HepG2 (cell line): Measurements from ENCODE around the gene HBD. TPM values are rescaled to one million over a fixed set of nuclear protein-coding genes. Genes with fewer than 3 reads are reported as not detected.

Source experiments
- ATAC-seq: fragments of 200-7000 bp; cut with Tn5 transposase; 3 replicates; pipeline ENCODE4 v1.9.1; 2020; ENCODE audit warnings: mild to moderate bottlenecking, moderate library complexity
- BruUV-seq: library from RNA; stranded (reverse); fragments of 400-500 nt; replicated peaks from 2 replicates; lab custom pipeline; 2021; lab: Mats Ljungman, UMichigan
- CTCF ChIA-PET: fragments of 300-600 bp; formaldehyde crosslinking; extraction: SDS; loops from one replicate; lab custom pipeline; 2021; ENCODE audit warnings: low total read pairs, inconsistent platforms, low intra/inter-chr PET ratio; lab: Yijun Ruan, JAX
- POLR2A ChIA-PET: fragments of 350-600 bp; sonication (Branson Sonifier 250); formaldehyde crosslinking; loops from one replicate; lab custom pipeline; 2020; ENCODE audit warnings: antibody characterized with exemption, inconsistent platforms; lab: Yijun Ruan, JAX
- DNase-seq: peaks from one replicate; pipeline ENCODE4 v3.0.0-alpha.2; 2015; ENCODE audit warnings: low spot score
- FAIRE-seq: peaks from 3 replicates; lab custom pipeline; 2011; peaks lifted over from hg19 to GRCh38; lab: Jason Lieb, UNC
- H2AFZ ChIP-seq: one replicate; pipeline ENCODE4 v1.6.1; 2011; ENCODE audit warnings: low read length, inconsistent platforms
- H3K27ac ChIP-seq: fragments of 300-600 bp; 3 replicates; pipeline ENCODE4 v1.8.0; 2011; ENCODE audit warnings: mixed run types, mild to moderate bottlenecking, mixed read lengths, low read length, inconsistent platforms; ENCODE audit not compliant: insufficient read depth; ENCODE audit errors: extremely low read length
- H3K27me3 ChIP-seq, 2 experiments: fragments of 200-600 bp in 1 of 2; 2 replicates in 1 of 2; 3 replicates in 1 of 2; pipeline versions ENCODE4 v1.6.0 to v1.8.0; 2011; ENCODE audit warnings: low read length in 2 of 2, mild to moderate bottlenecking in 2 of 2, moderate library complexity in 2 of 2, inconsistent platforms in 1 of 2; ENCODE audit not compliant: insufficient read depth in 2 of 2, control insufficient read depth in 1 of 2
- H3K36me3 ChIP-seq, 2 experiments: fragments of 200-600 bp in 1 of 2; replicated peaks in 1 of 2; 2 replicates in 1 of 2; 3 replicates in 1 of 2; pipeline versions ENCODE4 v1.5.1 to v1.8.0; 2011; ENCODE audit warnings: low read length in 2 of 2, inconsistent platforms in 1 of 2; ENCODE audit not compliant: insufficient read depth in 2 of 2, control insufficient read depth in 1 of 2
- H3K4me1 ChIP-seq: 2 replicates; pipeline ENCODE4 v1.5.1; 2012; ENCODE audit warnings: low read length, inconsistent platforms; ENCODE audit not compliant: insufficient read depth
- H3K4me2 ChIP-seq: 2 replicates; pipeline ENCODE4 v1.6.0; 2011; ENCODE audit warnings: low read depth, low read length, inconsistent platforms
- H3K4me3 ChIP-seq, 3 experiments: fragments of 200-600 bp in 1 of 3; sonication (generic), shearing (Covaris generic) in 1 of 3; replicated peaks in 1 of 3; 2 replicates each; pipeline ENCODE4 v1.5.1; 2011 to 2016; ENCODE audit warnings: low read length in 3 of 3, inconsistent platforms in 2 of 3, low read depth in 2 of 3, mild to moderate bottlenecking in 2 of 3, control low read depth in 1 of 3, mixed read lengths in 1 of 3; ENCODE audit not compliant: insufficient read depth in 1 of 3
- H3K79me2 ChIP-seq: one replicate; pipeline ENCODE4 v1.6.1; 2011; ENCODE audit warnings: low read length, inconsistent platforms; ENCODE audit not compliant: insufficient read depth
- H3K9ac ChIP-seq: 2 replicates; pipeline ENCODE4 v1.6.0; 2011; ENCODE audit warnings: mild to moderate bottlenecking, low read depth, low read length, inconsistent platforms; ENCODE audit not compliant: insufficient read depth
- H3K9me3 ChIP-seq: 2 replicates; pipeline ENCODE4 v1.5.1; 2012; ENCODE audit warnings: mild to moderate bottlenecking, low read length
- H4K20me1 ChIP-seq: 2 replicates; pipeline ENCODE4 v1.6.0; 2011; ENCODE audit warnings: inconsistent platforms, mild to moderate bottlenecking, low read length, moderate library complexity; ENCODE audit not compliant: insufficient read depth
- ARHGAP35 ChIP-seq: sonication (generic); formaldehyde crosslinking; IDR thresholded peaks from 2 replicates; pipeline ENCODE4 v1.9.0; 2022; ENCODE audit warnings: mild to moderate bottlenecking, inconsistent platforms, moderate library complexity, missing genetic modification reagents, borderline replicate concordance
- CEBPG ChIP-seq: IDR thresholded peaks from 2 replicates; pipeline ENCODE4 v1.6.1; 2016
- ZKSCAN5 ChIP-seq: sonication (generic); formaldehyde crosslinking; IDR thresholded peaks from 2 replicates; pipeline ENCODE4 v1.5.1; 2020; ENCODE audit warnings: mild to moderate bottlenecking, missing genetic modification reagents
- ZNF720 ChIP-seq: sonication (generic); formaldehyde crosslinking; IDR thresholded peaks from 2 replicates; pipeline ENCODE4 v1.4.0; 2020; ENCODE audit warnings: missing genetic modification reagents
- ZNF883 ChIP-seq: sonication (generic); formaldehyde crosslinking; IDR thresholded peaks from 2 replicates; pipeline ENCODE4 v1.5.1; 2020; ENCODE audit warnings: mild to moderate bottlenecking, missing genetic modification reagents; ENCODE audit errors: not compliant biosample characterization
- WGBS: methylation state at CpG from one replicate; pipeline ENCODE4 v1.1.6; 2017; ENCODE audit warnings: low lambda C conversion rate; 5-methylcytosine and 5-hydroxymethylcytosine counted together
- in situ Hi-C: cut with HindIII; loops from 2 replicates; pipeline ENCODE4 v1.10.0; 2017; ENCODE audit warnings: low pct_unique_long_range_greater_than_20kb; ENCODE audit not compliant: extremely low pct_ligation_motif_present
- intact Hi-C: fragments of 100-400 bp; cut with micrococcal nuclease; formaldehyde crosslinking; loops from one replicate; pipeline ENCODE4 v1.10.0; 2022; ENCODE audit not compliant: unreplicated experiment
- polyA plus RNA-seq, 8 experiments: library from polyadenylated mRNA; depleted of rRNA in 3 of 8; stranded (reverse) in 7 of 8; unstranded in 1 of 8; fragments of >200 nt; fragmentation: Illumina TruSeq in 4 of 8; extraction: Trizol in 4 of 8; gene quantifications; 2 replicates each; pipeline versions ENCODE4 v1.2.1 to v1.2.3, GENCODE V29; 2011 to 2016; ENCODE audit warnings: low read depth in 4 of 8, missing spikeins in 1 of 8, mixed read lengths in 1 of 8; ENCODE audit not compliant: insufficient read depth in 1 of 8
- total RNA-seq, 5 experiments: library from RNA; depleted of rRNA; stranded (reverse); fragments of >200 nt; fragmentation: Illumina TruSeq; extraction: Trizol; gene quantifications; 2 replicates each; pipeline ENCODE4 v1.2.3, GENCODE V29; 2016; ENCODE audit warnings: low read depth in 1 of 5
- TF ChIP-seq, protein P1 (sequence below): sonication (generic); formaldehyde crosslinking; IDR thresholded peaks from 2 replicates; pipeline ENCODE4 v1.4.0; 2020; ENCODE audit warnings: missing genetic modification reagents
- TF ChIP-seq, protein P2 (sequence below): sonication (generic); IDR thresholded peaks from 2 replicates; pipeline ENCODE4 v1.6.1; 2016; ENCODE audit warnings: low read depth, borderline replicate concordance
- TF ChIP-seq, protein P3 (sequence below): sonication (generic); formaldehyde crosslinking; IDR thresholded peaks from 2 replicates; pipeline ENCODE4 v1.9.0; 2021; ENCODE audit warnings: mild to moderate bottlenecking, missing genetic modification reagents

The HBD gene
- total and polyA plus RNA-seq, 2 of the 13 experiments (the other 11 are each of a cell fraction or from before 2014, with no cell fraction given) = not detected

DNA sequence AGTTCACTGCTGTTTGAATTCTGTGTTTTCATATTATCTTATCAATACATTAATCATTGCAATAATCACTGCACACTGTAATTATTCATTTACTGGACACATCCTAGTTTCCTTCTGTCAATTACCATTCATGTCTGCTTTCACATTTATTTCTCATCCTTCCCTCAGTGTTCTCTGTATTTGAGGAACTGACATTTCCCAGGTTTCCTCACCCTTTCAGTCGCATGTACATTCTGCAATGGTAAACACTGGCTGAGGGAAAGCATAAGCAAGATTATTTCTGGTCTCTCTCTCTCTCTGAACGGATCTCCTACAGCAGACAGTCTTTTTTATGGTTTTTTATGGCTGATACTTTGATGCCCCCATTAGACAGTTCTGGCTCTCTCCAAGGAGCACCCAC lies 4.2 kb upstream of the HBD start:
- H3K4me1 ChIP-seq = no peaks in the 10 kb centered on the region
- H3K9me3 ChIP-seq = no peaks in the 10 kb centered on the region
- WGBS = 2% methylated on average over 2 of the region's 2 CpGs
- no peak overlapping the region for H3K4me2 ChIP-seq
- no TSS peak for BruUV-seq
- FAIRE-seq = no peak
- in situ Hi-C loops = no loop called here
- H4K20me1 ChIP-seq = no peaks in the 10 kb centered on the region; the same call in 1 of the 2 replicates
- no peaks in the 10 kb centered on the region for H3K79me2 ChIP-seq
- TF ChIP-seq, protein P1, sequence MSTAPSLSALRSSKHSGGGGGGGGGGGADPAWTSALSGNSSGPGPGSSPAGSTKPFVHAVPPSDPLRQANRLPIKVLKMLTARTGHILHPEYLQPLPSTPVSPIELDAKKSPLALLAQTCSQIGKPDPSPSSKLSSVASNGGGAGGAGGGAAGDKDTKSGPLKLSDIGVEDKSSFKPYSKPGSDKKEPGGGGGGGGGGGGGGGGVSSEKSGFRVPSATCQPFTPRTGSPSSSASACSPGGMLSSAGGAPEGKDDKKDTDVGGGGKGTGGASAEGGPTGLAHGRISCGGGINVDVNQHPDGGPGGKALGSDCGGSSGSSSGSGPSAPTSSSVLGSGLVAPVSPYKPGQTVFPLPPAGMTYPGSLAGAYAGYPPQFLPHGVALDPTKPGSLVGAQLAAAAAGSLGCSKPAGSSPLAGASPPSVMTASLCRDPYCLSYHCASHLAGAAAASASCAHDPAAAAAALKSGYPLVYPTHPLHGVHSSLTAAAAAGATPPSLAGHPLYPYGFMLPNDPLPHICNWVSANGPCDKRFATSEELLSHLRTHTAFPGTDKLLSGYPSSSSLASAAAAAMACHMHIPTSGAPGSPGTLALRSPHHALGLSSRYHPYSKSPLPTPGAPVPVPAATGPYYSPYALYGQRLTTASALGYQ (CRISPR knock-in tag) = no peak
- no peak for TF ChIP-seq ZNF883 (CRISPR knock-in tag)
- TF ChIP-seq, protein P2, sequence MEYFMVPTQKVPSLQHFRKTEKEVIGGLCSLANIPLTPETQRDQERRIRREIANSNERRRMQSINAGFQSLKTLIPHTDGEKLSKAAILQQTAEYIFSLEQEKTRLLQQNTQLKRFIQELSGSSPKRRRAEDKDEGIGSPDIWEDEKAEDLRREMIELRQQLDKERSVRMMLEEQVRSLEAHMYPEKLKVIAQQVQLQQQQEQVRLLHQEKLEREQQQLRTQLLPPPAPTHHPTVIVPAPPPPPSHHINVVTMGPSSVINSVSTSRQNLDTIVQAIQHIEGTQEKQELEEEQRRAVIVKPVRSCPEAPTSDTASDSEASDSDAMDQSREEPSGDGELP = no peak
- TF ChIP-seq ZKSCAN5 (CRISPR knock-in tag) = no peak
- no peak for TF ChIP-seq CEBPG (CRISPR knock-in tag)
- TF ChIP-seq, all 625 proteins: peak for 0
- POLR2A ChIA-PET = no interaction called here
- CTCF ChIA-PET = no interaction called here
- intact Hi-C loops = no loop called here
- ATAC-seq = no peak
- DNase-seq = no peak
- no peak overlapping the region for H2AFZ ChIP-seq
- no peak overlapping the region for H3K9ac ChIP-seq
- 0 out of 5 replicates have a peak, but pooled peaks cover 0 to 3% of the 10 kb centered on the region in 2 experiments for H3K27me3 ChIP-seq
- H3K36me3 ChIP-seq = no peaks in the 10 kb centered on the region
- no peak overlapping the region for H3K27ac ChIP-seq
- no peak overlapping the region for H3K4me3 ChIP-seq

DNA sequence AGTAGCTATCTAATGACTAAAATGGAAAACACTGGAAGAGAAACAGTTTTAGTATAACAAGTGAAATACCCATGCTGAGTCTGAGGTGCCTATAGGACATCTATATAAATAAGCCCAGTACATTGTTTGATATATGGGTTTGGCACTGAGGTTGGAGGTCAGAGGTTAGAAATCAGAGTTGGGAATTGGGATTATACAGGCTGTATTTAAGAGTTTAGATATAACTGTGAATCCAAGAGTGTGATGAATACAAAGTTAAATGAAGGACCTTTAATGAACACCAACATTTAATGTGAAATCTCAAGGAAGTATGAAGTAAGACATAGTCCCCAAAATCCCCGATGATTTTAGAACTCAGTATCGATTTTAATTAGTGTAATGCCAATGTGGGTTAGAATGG lies 3.1 kb upstream of the HBD start:
- no peaks in the 10 kb centered on the region for H3K9me3 ChIP-seq
- H2AFZ ChIP-seq = no peak overlapping the region
- no peaks in the 10 kb centered on the region; the same call in 1 of the 2 replicates for H4K20me1 ChIP-seq
- H3K27ac ChIP-seq = no peak overlapping the region
- CTCF ChIA-PET = no interaction called here
- no peaks in the 10 kb centered on the region for H3K79me2 ChIP-seq
- H3K27me3 ChIP-seq = no peaks in the 10 kb centered on the region
- no peak for DNase-seq
- in situ Hi-C loops (no loop called here), intact Hi-C loops (no loop called here)
- no peak overlapping the region for H3K4me2 ChIP-seq
- no peaks in the 10 kb centered on the region for H3K36me3 ChIP-seq
- FAIRE-seq = no peak
- no peak for ATAC-seq
- H3K4me1 ChIP-seq = no peaks in the 10 kb centered on the region
- no peak overlapping the region for H3K9ac ChIP-seq
- POLR2A ChIA-PET = no interaction called here
- BruUV-seq = no TSS peak
- H3K4me3 ChIP-seq = no peak overlapping the region
- WGBS = 3% methylated on average over 1 of the region's 2 CpGs
- no peak for TF ChIP-seq ZNF720 (CRISPR knock-in tag)
- TF ChIP-seq, protein P3, sequence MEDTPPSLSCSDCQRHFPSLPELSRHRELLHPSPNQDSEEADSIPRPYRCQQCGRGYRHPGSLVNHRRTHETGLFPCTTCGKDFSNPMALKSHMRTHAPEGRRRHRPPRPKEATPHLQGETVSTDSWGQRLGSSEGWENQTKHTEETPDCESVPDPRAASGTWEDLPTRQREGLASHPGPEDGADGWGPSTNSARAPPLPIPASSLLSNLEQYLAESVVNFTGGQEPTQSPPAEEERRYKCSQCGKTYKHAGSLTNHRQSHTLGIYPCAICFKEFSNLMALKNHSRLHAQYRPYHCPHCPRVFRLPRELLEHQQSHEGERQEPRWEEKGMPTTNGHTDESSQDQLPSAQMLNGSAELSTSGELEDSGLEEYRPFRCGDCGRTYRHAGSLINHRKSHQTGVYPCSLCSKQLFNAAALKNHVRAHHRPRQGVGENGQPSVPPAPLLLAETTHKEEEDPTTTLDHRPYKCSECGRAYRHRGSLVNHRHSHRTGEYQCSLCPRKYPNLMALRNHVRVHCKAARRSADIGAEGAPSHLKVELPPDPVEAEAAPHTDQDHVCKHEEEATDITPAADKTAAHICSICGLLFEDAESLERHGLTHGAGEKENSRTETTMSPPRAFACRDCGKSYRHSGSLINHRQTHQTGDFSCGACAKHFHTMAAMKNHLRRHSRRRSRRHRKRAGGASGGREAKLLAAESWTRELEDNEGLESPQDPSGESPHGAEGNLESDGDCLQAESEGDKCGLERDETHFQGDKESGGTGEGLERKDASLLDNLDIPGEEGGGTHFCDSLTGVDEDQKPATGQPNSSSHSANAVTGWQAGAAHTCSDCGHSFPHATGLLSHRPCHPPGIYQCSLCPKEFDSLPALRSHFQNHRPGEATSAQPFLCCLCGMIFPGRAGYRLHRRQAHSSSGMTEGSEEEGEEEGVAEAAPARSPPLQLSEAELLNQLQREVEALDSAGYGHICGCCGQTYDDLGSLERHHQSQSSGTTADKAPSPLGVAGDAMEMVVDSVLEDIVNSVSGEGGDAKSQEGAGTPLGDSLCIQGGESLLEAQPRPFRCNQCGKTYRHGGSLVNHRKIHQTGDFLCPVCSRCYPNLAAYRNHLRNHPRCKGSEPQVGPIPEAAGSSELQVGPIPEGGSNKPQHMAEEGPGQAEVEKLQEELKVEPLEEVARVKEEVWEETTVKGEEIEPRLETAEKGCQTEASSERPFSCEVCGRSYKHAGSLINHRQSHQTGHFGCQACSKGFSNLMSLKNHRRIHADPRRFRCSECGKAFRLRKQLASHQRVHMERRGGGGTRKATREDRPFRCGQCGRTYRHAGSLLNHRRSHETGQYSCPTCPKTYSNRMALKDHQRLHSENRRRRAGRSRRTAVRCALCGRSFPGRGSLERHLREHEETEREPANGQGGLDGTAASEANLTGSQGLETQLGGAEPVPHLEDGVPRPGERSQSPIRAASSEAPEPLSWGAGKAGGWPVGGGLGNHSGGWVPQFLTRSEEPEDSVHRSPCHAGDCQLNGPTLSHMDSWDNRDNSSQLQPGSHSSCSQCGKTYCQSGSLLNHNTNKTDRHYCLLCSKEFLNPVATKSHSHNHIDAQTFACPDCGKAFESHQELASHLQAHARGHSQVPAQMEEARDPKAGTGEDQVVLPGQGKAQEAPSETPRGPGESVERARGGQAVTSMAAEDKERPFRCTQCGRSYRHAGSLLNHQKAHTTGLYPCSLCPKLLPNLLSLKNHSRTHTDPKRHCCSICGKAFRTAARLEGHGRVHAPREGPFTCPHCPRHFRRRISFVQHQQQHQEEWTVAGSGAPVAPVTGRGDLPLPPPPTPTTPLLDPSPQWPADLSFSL (CRISPR knock-in tag) = no peak
- no peak for TF ChIP-seq ARHGAP35 (CRISPR knock-in tag)
